Adrenal gland (tissue), 12 donors: Measurements from ENCODE around the gene C1QTNF5. TPM values are rescaled to one million over a fixed set of nuclear protein-coding genes. Genes with fewer than 3 reads are reported as not detected.

Experiments
- DNase-seq, 7 donors: peaks; one replicate each; pipeline ENCODE4 v3.0.0-alpha.2; 2019 to 2020
- H3K27ac ChIP-seq, 5 donors: fragments of 200-600 bp; sonication (generic) in 4 of 5; 1 replicate in 3 of 5; 2 replicates in 2 of 5; pipeline versions ENCODE4 v1.5.1 to v1.8.0; 2016 to 2020; ENCODE audit warnings: mild to moderate bottlenecking in 1 of 5
- H3K27me3 ChIP-seq: fragments of 200-600 bp; 2 replicates; pipeline ENCODE4 v1.8.0; 2021
- H3K36me3 ChIP-seq, 2 donors: fragments of 200-600 bp; replicated peaks in 1 of 2; 1 replicate in 1 of 2; 2 replicates in 1 of 2; pipeline versions ENCODE4 v1.5.1 to v1.8.0; 2018 to 2022
- H3K4me1 ChIP-seq, 2 donors: fragments of 200-600 bp; replicated peaks in 1 of 2; 1 replicate in 1 of 2; 2 replicates in 1 of 2; pipeline versions ENCODE4 v1.5.1 to v1.8.0; 2018 to 2021
- H3K4me3 ChIP-seq, 4 donors: fragments of 200-600 bp; sonication (generic) in 3 of 4; one replicate each; pipeline ENCODE4 v1.5.1; 2016 to 2018
- H3K9me3 ChIP-seq, 3 donors: fragments of 200-600 bp; sonication (generic) in 1 of 3; replicated peaks in 1 of 3; 1 replicate in 2 of 3; 2 replicates in 1 of 3; pipeline versions ENCODE4 v1.5.1 to v1.8.0; 2016 to 2021
- CTCF ChIP-seq, 6 experiments: fragments of 450-650 bp in 4 of 6; fragments of 200-600 bp in 2 of 6; sonication (generic) in 1 of 6; IDR thresholded peaks; 1 replicate in 5 of 6; 2 replicates in 1 of 6; pipeline versions ENCODE4 v1.5.1 to v1.8.0; 2016 to 2021; ENCODE audit warnings: antibody characterized with exemption in 6 of 6, mild to moderate bottlenecking in 2 of 6, moderate library complexity in 1 of 6
- POLR2A ChIP-seq, 2 donors: fragments of 450-650 bp; IDR thresholded peaks; one replicate each; pipeline ENCODE4 v1.6.1; 2017; ENCODE audit warnings: antibody characterized with exemption in 2 of 2, mild to moderate bottlenecking in 2 of 2, moderate library complexity in 1 of 2
- WGBS, 4 donors: extraction: QIAGEN DNeasy Blood & Tissue Kit in 2 of 4; methylation state at CpG; one replicate each; pipeline versions ENCODE4 v1.1.5 to v1.1.7; 2013 to 2017; 5-methylcytosine and 5-hydroxymethylcytosine counted together
- intact Hi-C, 2 donors: fragments of 100-400 bp; cut with DNase I; formaldehyde crosslinking; loops; one replicate each; pipeline versions ENCODE4 v1.14.1 to v1.15.0; 2022 to 2023
- polyA plus RNA-seq, 3 donors: library from polyadenylated mRNA; stranded (reverse); fragments of 200-250 nt in 2 of 3; fragments of 350-450 nt in 1 of 3; fragmentation: Illumina TruSeq in 1 of 3; extraction: RNeasy Lipid Tissue Mini Kit (QIAGEN cat#74804) in 1 of 3; gene quantifications; one replicate each; pipeline ENCODE4 v1.2.3, GENCODE V29; 2013 to 2014
- total RNA-seq, 9 donors: library from RNA; depleted of rRNA in 4 of 9; stranded (reverse); fragments of >200 nt in 4 of 9; fragments of 120-200 nt in 1 of 9; fragmentation: NEBNext Ultra II Directional in 1 of 9; extraction: Animal tissue kit (Norgen Biotek cat#: 25700) in 1 of 9; gene quantifications; one replicate each; pipeline versions ENCODE4 v1.1.0 to v1.2.4, GENCODE V29; 2013 to 2023
- donor health status: healthy with polysubstance abuse.
- donor health status: Bipolar disorder and iron deficiency.
- donor health status: DM: yes; HTN: yes; CAD: no.
- donor health status: DM: no; HTN: no; CAD: no.
- donor health status: DM: no; HTN: no; CAD: no.
- donor health status: DM: yes; HTN: yes; CAD: no.

Gene C1QTNF5
- total and polyA plus RNA-seq, 12 donors = 1.8 to 46.9 (median 20.6) TPM

GRCh38 chr11:119329320-119329719 lies 11.4 kb downstream of the C1QTNF5 start:
- WGBS, 4 donors = 66 to 74% (median 70%) methylated on average over 2 of the region's 2 CpGs
- Histone ChIP-seq H3K4me3 (no peak overlapping the region), H3K4me1 (no peaks in the 10 kb centered on the region), H3K36me3 (no peaks in the 10 kb centered on the region), H3K9me3 (no peaks in the 10 kb centered on the region), H3K27ac (no peak overlapping the region), H3K27me3 (no peaks in the 10 kb centered on the region)
- intact Hi-C loops = no loop called here
- DNase-seq = no peak
- TF ChIP-seq CTCF (IDR thresholded peaks at IDR 0.05) = no peak
- no peak for TF ChIP-seq POLR2A (IDR thresholded peaks at IDR 0.05)

GRCh38 chr11:119324189-119324588 lies 16.5 kb downstream of the C1QTNF5 start:
- H3K27me3 ChIP-seq = no peaks in the 10 kb centered on the region
- no peak for TF ChIP-seq CTCF (IDR thresholded peaks at IDR 0.05)
- TF ChIP-seq POLR2A (IDR thresholded peaks at IDR 0.05) = no peak
- H3K36me3 ChIP-seq = no peaks in the 10 kb centered on the region
- intact Hi-C loops = loop anchor here in 1 of 2 donors (5.0 kb wide), 1 partner anchor 122 kb away; no protein-coding TSS in a partner anchor
- peaks cover 9 to 17% of the 10 kb centered on the region in 2 donors for H3K4me1 ChIP-seq
- H3K4me3 ChIP-seq = no peak overlapping the region
- H3K9me3 ChIP-seq = no peaks in the 10 kb centered on the region
- no peak for DNase-seq
- whole genome bisulfite sequencing, 4 donors = 59 to 75% (median 66%) methylated on average over 4 of the region's 4 CpGs
- H3K27ac ChIP-seq = no peak overlapping the region

- 8 to 13% (median 10%) methylated on average over 8 of the region's 8 CpGs for WGBS, 4 donors
- DNase-seq = peak; percentile 57 to 93 (median 84)
- H3K9me3 ChIP-seq = no peaks in the 10 kb centered on the region
- intact Hi-C loops = loop anchor here in 1 of 2 donors (5.0 kb wide), 1 partner anchor 121 kb away; no protein-coding TSS in a partner anchor
- no peak overlapping the region for H3K27ac ChIP-seq
- H3K4me1 ChIP-seq = peaks cover 9 to 19% of the 10 kb centered on the region in 2 donors
- H3K36me3 ChIP-seq = no peaks in the 10 kb centered on the region
- H3K27me3 ChIP-seq = no peaks in the 10 kb centered on the region
- peak; percentile 70 to 81 (median 78) for TF ChIP-seq CTCF (IDR thresholded peaks at IDR 0.05)
- no peak for TF ChIP-seq POLR2A (IDR thresholded peaks at IDR 0.05)
- no peak overlapping the region for H3K4me3 ChIP-seq
Measured at GRCh38 chr11:119323532-119324033, 17.1 kb downstream of the C1QTNF5 start.

GRCh38 chr11:119322921-119323531 lies 17.7 kb downstream of the C1QTNF5 start:
- intact Hi-C loops = loop anchor here in 1 of 2 donors (5.0 kb wide), 1 partner anchor 121 kb away; no protein-coding TSS in a partner anchor
- no peaks in the 10 kb centered on the region for H3K36me3 ChIP-seq
- peaks cover 9 to 22% of the 10 kb centered on the region in 2 donors for H3K4me1 ChIP-seq
- no peaks in the 10 kb centered on the region for H3K27me3 ChIP-seq
- 82 to 84% (median 83%) methylated on average over 19 to 20 of the region's 20 CpGs for WGBS, 4 donors
- H3K9me3 ChIP-seq = no peaks in the 10 kb centered on the region
- no peak overlapping the region for H3K4me3 ChIP-seq
- TF ChIP-seq POLR2A (IDR thresholded peaks at IDR 0.05) (no peak), CTCF (IDR thresholded peaks at IDR 0.05) (no peak)
- DNase-seq = no peak
- no peak overlapping the region for H3K27ac ChIP-seq
